B cell (primary cell): ENCODE data around the gene PRR33. TPM values are rescaled to one million over a fixed set of nuclear protein-coding genes. Genes with fewer than 3 reads are reported as not detected.

Experiments
- ATAC-seq: fragments of 200-7000 bp; cut with Tn5 transposase; one replicate; pipeline ENCODE4 v1.10.0; 2021; ENCODE audit warnings: low read depth, mild to moderate bottlenecking, moderate number of reproducible peaks, moderate library complexity
- CTCF ChIA-PET: fragments of 350-600 bp; sonication (Branson Sonifier 250); formaldehyde crosslinking; loops from one replicate; lab custom pipeline; 2021; ENCODE audit warnings: antibody characterized with exemption, inconsistent platforms; lab: Charles Lee
- POLR2A ChIA-PET: fragments of 350-600 bp; sonication (Branson Sonifier 250); formaldehyde crosslinking; loops from one replicate; lab custom pipeline; 2021; ENCODE audit warnings: antibody characterized with exemption; lab: Charles Lee
- DNase-seq: peaks from one replicate; pipeline ENCODE4 v3.0.0; 2013
- H2AFZ ChIP-seq: 2 replicates; pipeline ENCODE4 v1.6.1; 2012; ENCODE audit warnings: mild to moderate bottlenecking, low read depth, low read length; ENCODE audit not compliant: insufficient read depth, poor library complexity, severe bottlenecking
- H3K27ac ChIP-seq, 2 donors: 1 replicate in 1 of 2; 2 replicates in 1 of 2; pipeline ENCODE4 v1.5.1; 2012 to 2013; ENCODE audit warnings: low read length in 2 of 2, mild to moderate bottlenecking in 2 of 2, moderate library complexity in 1 of 2
- H3K27me3 ChIP-seq, 4 experiments: fragments of 200-600 bp in 1 of 4; sonication (generic) in 1 of 4; replicated peaks in 1 of 4; 1 replicate in 2 of 4; 2 replicates in 2 of 4; pipeline versions ENCODE4 v1.6.1 to v1.7.0; 2013 to 2016; ENCODE audit warnings: low read length in 3 of 4, mild to moderate bottlenecking in 2 of 4, mixed read lengths in 1 of 4, moderate library complexity in 1 of 4; ENCODE audit not compliant: insufficient read depth in 4 of 4, control insufficient read depth in 3 of 4; ENCODE audit errors: control extremely low read depth in 1 of 4
- H3K36me3 ChIP-seq, 2 experiments: replicated peaks in 1 of 2; 1 replicate in 1 of 2; 2 replicates in 1 of 2; pipeline versions ENCODE4 v1.6.1 to v1.7.1; 2013; ENCODE audit warnings: low read length in 1 of 2; ENCODE audit not compliant: insufficient read depth in 2 of 2, control insufficient read depth in 1 of 2; ENCODE audit errors: control extremely low read depth in 1 of 2, extremely low read depth in 1 of 2
- H3K4me1 ChIP-seq, 2 donors: fragments of 200-600 bp in 1 of 2; sonication (generic) in 1 of 2; 1 replicate in 1 of 2; 2 replicates in 1 of 2; pipeline versions ENCODE4 v1.5.1 to v1.6.1; 2013 to 2017; ENCODE audit warnings: low read length in 2 of 2; ENCODE audit not compliant: control insufficient read depth in 2 of 2, insufficient read depth in 2 of 2
- H3K4me2 ChIP-seq: replicated peaks from 2 replicates; pipeline ENCODE3; 2012; ENCODE audit warnings: mild to moderate bottlenecking, low read depth, low read length; ENCODE audit not compliant: poor library complexity, severe bottlenecking
- H3K4me3 ChIP-seq, 5 experiments: fragments of 200-600 bp in 1 of 5; sonication (generic) in 1 of 5; 1 replicate in 3 of 5; 2 replicates in 2 of 5; pipeline versions ENCODE4 v1.5.1 to v1.7.0; 2011 to 2016; ENCODE audit warnings: low read length in 4 of 5, mild to moderate bottlenecking in 4 of 5, low read depth in 2 of 5, control low read depth in 1 of 5, moderate library complexity in 1 of 5; ENCODE audit not compliant: insufficient read depth in 1 of 5; ENCODE audit errors: control extremely low read depth in 1 of 5, extremely low read depth in 1 of 5
- H3K79me2 ChIP-seq: fragments of 200-600 bp; sonication (generic); one replicate; pipeline ENCODE4 v1.6.0; 2016; ENCODE audit warnings: low read length; ENCODE audit not compliant: control insufficient read depth, insufficient read depth
- H3K9ac ChIP-seq: fragments of 200-600 bp; sonication (generic); 2 replicates; pipeline ENCODE4 v1.6.1; 2017; ENCODE audit warnings: mild to moderate bottlenecking, low read length, moderate library complexity
- H3K9me3 ChIP-seq, 3 donors: one replicate each; pipeline versions ENCODE4 v1.6.1 to v1.7.1; 2013; ENCODE audit warnings: low read length in 2 of 3; ENCODE audit not compliant: control insufficient read depth in 2 of 3, insufficient read depth in 1 of 3; ENCODE audit errors: control extremely low read depth in 1 of 3
- H4K20me1 ChIP-seq: 2 replicates; pipeline ENCODE4 v1.6.0; 2012; ENCODE audit warnings: mild to moderate bottlenecking, low read length; ENCODE audit not compliant: insufficient read depth, control insufficient read depth, poor library complexity, severe bottlenecking
- H3K27ac Mint-ChIP-seq: one replicate; pipeline ENCODE4 v1.8.0; 2021; ENCODE audit warnings: mixed read lengths
- H3K27me3 Mint-ChIP-seq: one replicate; pipeline ENCODE4 v1.8.0; 2021; ENCODE audit warnings: mixed read lengths
- H3K4me1 Mint-ChIP-seq: one replicate; pipeline ENCODE4 v1.8.0; 2021; ENCODE audit warnings: mixed read lengths
- H3K4me3 Mint-ChIP-seq: one replicate; pipeline ENCODE4 v1.8.0; 2021; ENCODE audit warnings: mixed read lengths
- H3K9me3 Mint-ChIP-seq: one replicate; pipeline ENCODE4 v1.8.0; 2022; ENCODE audit warnings: mixed read lengths; ENCODE audit not compliant: insufficient read depth
- EZH2 ChIP-seq: IDR thresholded peaks from 2 replicates; pipeline ENCODE4 v1.6.1; 2012; ENCODE audit warnings: borderline replicate concordance, low read depth, mild to moderate bottlenecking, moderate library complexity, low read length; ENCODE audit not compliant: insufficient read depth, poor library complexity, severe bottlenecking
- WGBS: methylation state at CpG from one replicate; pipeline ENCODE4 v1.1.5; 2013; ENCODE audit warnings: missing lambda C conversion rate; ENCODE audit not compliant: insufficient coverage; 5-methylcytosine and 5-hydroxymethylcytosine counted together
- intact Hi-C: fragments of 100-400 bp; cut with micrococcal nuclease; formaldehyde crosslinking; loops from one replicate; pipeline ENCODE4 v1.10.0; 2022
- polyA plus RNA-seq: library from polyadenylated mRNA; depleted of rRNA; stranded (reverse); fragments of >200 nt; gene quantifications from 2 replicates; pipeline ENCODE4 v1.2.3, GENCODE V29; 2012
- total RNA-seq, 2 donors: library from RNA; stranded (reverse); fragments of 120-200 nt in 1 of 2; gene quantifications; 1 replicate in 1 of 2; 2 replicates in 1 of 2; pipeline versions ENCODE4 v1.2.3 to v1.2.4, GENCODE V29; 2013 to 2022
- TF ChIP-seq, protein P1 (sequence below): fragments of 200-600 bp; IDR thresholded peaks from one replicate; pipeline ENCODE4 v1.8.0; 2022; ENCODE audit warnings: antibody characterized with exemption, mild to moderate bottlenecking

Gene PRR33
- total and polyA plus RNA-seq, 2 donors (not counting 1 experiment from before 2014, with no cell fraction given) = not detected

DNA sequence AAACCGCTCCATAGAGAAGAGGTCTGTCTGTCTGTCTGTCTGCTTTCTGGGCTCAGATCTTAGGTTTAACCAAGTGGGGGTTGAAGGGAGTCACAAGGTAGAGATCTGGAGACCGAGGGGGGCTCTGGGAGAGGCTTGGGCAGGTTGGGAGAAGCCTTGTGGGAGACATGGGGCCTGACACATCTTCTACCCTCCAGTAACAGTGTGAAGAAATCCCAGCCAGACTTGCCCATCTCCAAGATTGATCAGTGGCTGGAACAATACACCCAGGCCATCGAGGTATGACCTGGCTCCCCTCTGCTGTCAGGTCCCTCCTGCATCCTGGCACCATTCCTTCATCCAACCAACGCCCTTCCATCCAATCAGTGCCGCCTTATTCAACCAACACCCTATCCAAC, 7.4 kb downstream of the PRR33 start:
- H3K4me1 Mint-ChIP-seq = peaks cover 37% of the 10 kb centered on the region
- no peaks in the 10 kb centered on the region for H3K27me3 ChIP-seq
- TF ChIP-seq, protein P1, sequence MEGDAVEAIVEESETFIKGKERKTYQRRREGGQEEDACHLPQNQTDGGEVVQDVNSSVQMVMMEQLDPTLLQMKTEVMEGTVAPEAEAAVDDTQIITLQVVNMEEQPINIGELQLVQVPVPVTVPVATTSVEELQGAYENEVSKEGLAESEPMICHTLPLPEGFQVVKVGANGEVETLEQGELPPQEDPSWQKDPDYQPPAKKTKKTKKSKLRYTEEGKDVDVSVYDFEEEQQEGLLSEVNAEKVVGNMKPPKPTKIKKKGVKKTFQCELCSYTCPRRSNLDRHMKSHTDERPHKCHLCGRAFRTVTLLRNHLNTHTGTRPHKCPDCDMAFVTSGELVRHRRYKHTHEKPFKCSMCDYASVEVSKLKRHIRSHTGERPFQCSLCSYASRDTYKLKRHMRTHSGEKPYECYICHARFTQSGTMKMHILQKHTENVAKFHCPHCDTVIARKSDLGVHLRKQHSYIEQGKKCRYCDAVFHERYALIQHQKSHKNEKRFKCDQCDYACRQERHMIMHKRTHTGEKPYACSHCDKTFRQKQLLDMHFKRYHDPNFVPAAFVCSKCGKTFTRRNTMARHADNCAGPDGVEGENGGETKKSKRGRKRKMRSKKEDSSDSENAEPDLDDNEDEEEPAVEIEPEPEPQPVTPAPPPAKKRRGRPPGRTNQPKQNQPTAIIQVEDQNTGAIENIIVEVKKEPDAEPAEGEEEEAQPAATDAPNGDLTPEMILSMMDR = no peak
- no peak for TF ChIP-seq EZH2
- H3K27me3 Mint-ChIP-seq = no peaks in the 10 kb centered on the region
- no peak overlapping the region for H3K27ac ChIP-seq
- no peak overlapping the region for H2AFZ ChIP-seq
- ChIA-PET CTCF (interaction anchor here (1.0 to 1.5 kb wide), 2 partner anchors 38 to 190 kb away, joined by 3 to 4 read pairs; no protein-coding TSS in a partner anchor), POLR2A (no interaction called here)
- H3K9me3 Mint-ChIP-seq = no peaks in the 10 kb centered on the region
- H3K4me3 ChIP-seq = no peak overlapping the region
- no peaks in the 10 kb centered on the region for H3K9me3 ChIP-seq
- no peak for ATAC-seq
- whole genome bisulfite sequencing = 100% methylated on average over 5 of the region's 5 CpGs
- no peak overlapping the region for H3K9ac ChIP-seq
- peaks cover 95% of the 10 kb centered on the region for H4K20me1 ChIP-seq
- H3K4me1 ChIP-seq = peaks cover 37 to 43% of the 10 kb centered on the region in 2 donors
- H3K4me3 Mint-ChIP-seq = no peak overlapping the region
- no peak overlapping the region for H3K4me2 ChIP-seq
- no peak for DNase-seq
- H3K79me2 ChIP-seq = peaks cover 18% of the 10 kb centered on the region
- intact Hi-C loops = loop anchor here (5.0 kb wide), 2 partner anchors 33 to 268 kb away; partner anchors contain the start of gene TNNT3
- H3K36me3 ChIP-seq = peaks cover 13 to 84% of the 10 kb centered on the region in 2 experiments
- no peak overlapping the region for H3K27ac Mint-ChIP-seq
